Suprapubic skin (tissue), 4 donors: ENCODE results near the gene AQR. TPM values are rescaled to one million over a fixed set of nuclear protein-coding genes. Genes with fewer than 3 reads are reported as not detected.
"Not testable (repeated sequence)": the region's sequence is repeated elsewhere in the genome, so short reads cannot be mapped to it uniquely, and the experiment has no call there.

Source experiments
- DNase-seq, 2 donors: peaks; one replicate each; pipeline ENCODE4 v3.0.0-alpha.2; 2019; ENCODE audit warnings: low spot score in 2 of 2
- H3K27ac ChIP-seq: fragments of 200-600 bp; sonication (generic); one replicate; pipeline ENCODE4 v1.5.1; 2019
- H3K27me3 ChIP-seq: fragments of 200-600 bp; sonication (generic); one replicate; pipeline ENCODE4 v1.5.1; 2019
- H3K36me3 ChIP-seq: fragments of 200-600 bp; sonication (generic); one replicate; pipeline ENCODE4 v1.5.1; 2019
- H3K4me1 ChIP-seq: fragments of 200-600 bp; sonication (generic); one replicate; pipeline ENCODE4 v1.5.1; 2019
- H3K4me3 ChIP-seq: fragments of 200-600 bp; sonication (generic); one replicate; pipeline ENCODE4 v1.5.1; 2019; ENCODE audit warnings: mild to moderate bottlenecking
- H3K9me3 ChIP-seq: fragments of 200-600 bp; sonication (generic); one replicate; pipeline ENCODE4 v1.5.1; 2019
- CTCF ChIP-seq, 2 donors: fragments of 200-600 bp in 1 of 2; fragments of 450-650 bp in 1 of 2; sonication (generic) in 1 of 2; IDR thresholded peaks; one replicate each; pipeline ENCODE4 v1.5.1; 2016 to 2019; ENCODE audit warnings: antibody characterized with exemption in 2 of 2, mild to moderate bottlenecking in 1 of 2, moderate library complexity in 1 of 2
- EP300 ChIP-seq: sonication (generic); formaldehyde crosslinking; IDR thresholded peaks from one replicate; pipeline ENCODE4 v1.6.1; 2017; ENCODE audit warnings: antibody characterized with exemption
- POLR2A ChIP-seq, 2 donors: fragments of 450-650 bp; IDR thresholded peaks; one replicate each; pipeline ENCODE4 v1.6.1; 2017; ENCODE audit warnings: antibody characterized with exemption in 2 of 2, mild to moderate bottlenecking in 2 of 2, moderate library complexity in 2 of 2
- POLR2AphosphoS5 ChIP-seq, 3 donors: sonication (generic); formaldehyde crosslinking; IDR thresholded peaks; one replicate each; pipeline ENCODE4 v1.6.1; 2017; ENCODE audit warnings: antibody characterized with exemption in 3 of 3
- WGBS: methylation state at CpG from one replicate; pipeline ENCODE4 v1.1.5; 2018; 5-methylcytosine and 5-hydroxymethylcytosine counted together
- total RNA-seq, 4 donors: library from RNA; depleted of rRNA; stranded (reverse); fragments of >200 nt; gene quantifications; one replicate each; pipeline ENCODE4 v1.1.0, GENCODE V29; 2016

The AQR gene
- total RNA-seq, 4 donors from 2014 or later = 21.8 to 41.1 (median 25.7) TPM

GRCh38 chr15:34964277-34964676, 5.3 kb downstream of the AQR start:
- Histone ChIP-seq H3K9me3 (no peaks in the 10 kb centered on the region), H3K27ac (no peak overlapping the region), H3K36me3 (peaks cover 21% of the 10 kb centered on the region), H3K27me3 (no peaks in the 10 kb centered on the region), H3K4me3 (no peak overlapping the region), H3K4me1 (peaks cover 32% of the 10 kb centered on the region)
- DNase-seq = no peak
- TF ChIP-seq CTCF (IDR thresholded peaks at IDR 0.05) (no peak), POLR2A (IDR thresholded peaks at IDR 0.05) (no peak), EP300 (no peak), POLR2AphosphoS5 (IDR thresholded peaks at IDR 0.05) (no peak)
- WGBS = 87% methylated on average over 2 of the region's 2 CpGs

GRCh38 chr15:34953851-34954250, 15.7 kb downstream of the AQR start:
- Histone ChIP-seq H3K9me3 (no peaks in the 10 kb centered on the region), H3K4me1 (peaks cover 8% of the 10 kb centered on the region), H3K27ac (no peak overlapping the region), H3K36me3 (peaks cover 35% of the 10 kb centered on the region), H3K4me3 (no peak overlapping the region), H3K27me3 (no peaks in the 10 kb centered on the region)
- 92% methylated on average over 8 of the region's 8 CpGs for WGBS
- TF ChIP-seq EP300 (no peak), POLR2A (IDR thresholded peaks at IDR 0.05) (no peak), CTCF (IDR thresholded peaks at IDR 0.05) (no peak), POLR2AphosphoS5 (IDR thresholded peaks at IDR 0.05) (no peak)
- DNase-seq = no peak

- Histone ChIP-seq H3K27me3 (no peaks in the 10 kb centered on the region), H3K9me3 (no peaks in the 10 kb centered on the region), H3K4me3 (no peak overlapping the region), H3K27ac (no peak overlapping the region), H3K4me1 (peaks cover 8% of the 10 kb centered on the region), H3K36me3 (peaks cover 36% of the 10 kb centered on the region)
- TF ChIP-seq EP300 = no peak
- TF ChIP-seq POLR2AphosphoS5 (IDR thresholded peaks at IDR 0.05) = no peak
- TF ChIP-seq POLR2A (IDR thresholded peaks at IDR 0.05) = no peak
- TF ChIP-seq CTCF (IDR thresholded peaks at IDR 0.05) = no peak
- no peak for DNase-seq
Observed at GRCh38 chr15:34952481-34952880, 17.1 kb downstream of the AQR start.

GRCh38 chr15:34951993-34952392, 17.5 kb downstream of the AQR start:
- Histone ChIP-seq H3K27me3 (no peaks in the 10 kb centered on the region), H3K36me3 (peaks cover 37% of the 10 kb centered on the region), H3K9me3 (no peaks in the 10 kb centered on the region), H3K4me1 (peaks cover 8% of the 10 kb centered on the region), H3K4me3 (no peak overlapping the region), H3K27ac (no peak overlapping the region)
- DNase-seq = no peak
- 73% methylated on average over 1 of the region's 1 CpG for WGBS
- no peak for TF ChIP-seq POLR2AphosphoS5 (IDR thresholded peaks at IDR 0.05)
- TF ChIP-seq POLR2A (IDR thresholded peaks at IDR 0.05) = no peak
- TF ChIP-seq CTCF (IDR thresholded peaks at IDR 0.05) = no peak
- TF ChIP-seq EP300 = no peak

- Histone ChIP-seq H3K36me3 (peaks cover 58% of the 10 kb centered on the region), H3K27me3 (no peaks in the 10 kb centered on the region), H3K4me3 (no peak overlapping the region), H3K9me3 (no peaks in the 10 kb centered on the region), H3K4me1 (no peaks in the 10 kb centered on the region), H3K27ac (no peak overlapping the region)
- TF ChIP-seq EP300 (no peak), POLR2AphosphoS5 (IDR thresholded peaks at IDR 0.05) (no peak)
- no peak for DNase-seq
- 83% methylated on average over 3 of the region's 3 CpGs for WGBS
Observed at GRCh38 chr15:34944936-34945335, 24.6 kb downstream of the AQR start.

- no peaks in the 10 kb centered on the region for H3K27me3 ChIP-seq
- no peak for DNase-seq
- H3K4me3 ChIP-seq = no peak overlapping the region
- H3K9me3 ChIP-seq = no peaks in the 10 kb centered on the region
- no peaks in the 10 kb centered on the region for H3K4me1 ChIP-seq
- peaks cover 63% of the 10 kb centered on the region for H3K36me3 ChIP-seq
- no peak overlapping the region for H3K27ac ChIP-seq
- TF ChIP-seq EP300 (no peak), POLR2AphosphoS5 (IDR thresholded peaks at IDR 0.05) (no peak), POLR2A (IDR thresholded peaks at IDR 0.05) (no peak), CTCF (IDR thresholded peaks at IDR 0.05) (no peak)
Observed at GRCh38 chr15:34943711-34944110, 25.8 kb downstream of the AQR start.

- peaks cover 64% of the 10 kb centered on the region for H3K36me3 ChIP-seq
- not testable (repeated sequence) for DNase-seq, H3K4me3 ChIP-seq, H3K4me1 ChIP-seq, H3K27ac ChIP-seq, H3K27me3 ChIP-seq, H3K9me3 ChIP-seq
Observed at GRCh38 chr15:34943264-34943663, 26.3 kb downstream of the AQR start.
